Measurements from ENCODE around the gene RBX1.

Gene RBX1

DNA sequence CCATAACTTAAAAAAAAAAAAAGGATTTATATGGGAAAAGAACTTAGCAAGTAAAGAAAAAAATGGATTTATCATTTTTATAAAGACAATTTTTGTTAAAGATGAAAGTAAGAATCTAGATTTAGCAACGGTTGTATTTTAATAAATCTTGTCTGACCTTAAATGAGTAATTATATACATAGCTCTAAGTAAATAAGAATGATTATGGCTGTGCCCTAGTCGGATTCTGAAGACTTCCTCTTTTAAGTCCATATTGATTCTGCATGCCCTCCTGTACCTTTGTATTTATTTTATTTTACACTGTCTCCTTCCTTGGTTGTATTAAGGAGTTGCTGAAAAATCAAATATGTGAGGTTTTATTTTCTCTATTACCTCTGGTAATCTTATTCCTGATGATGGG is 7.1 kb downstream of the RBX1 start:
- TF ChIP-seq FOXP2 (optimal IDR thresholded peaks at IDR 0.05; ENCODE audit: control extremely low read depth, extremely low read length, insufficient read depth): no peak
- TF ChIP-seq POLR2AphosphoS5 (IDR thresholded peaks at IDR 0.05; ENCODE audit: borderline replicate concordance, low read depth, low read length): no peak
- peak overlapping the region; percentile 22 for H3K9ac ChIP-seq (ENCODE audit: insufficient read length)
- peaks cover 68% of the 10 kb centered on the region for H3K36me3 ChIP-seq (ENCODE audit: insufficient read depth, low read length)
- no peak overlapping the region for H3K4me3 ChIP-seq
- H3K9me3 ChIP-seq (ENCODE audit: low read depth, low read length): no peaks in the 10 kb centered on the region
- 0 out of 2 replicates have a peak overlapping the region, but pooled peaks have one; percentile 42 for H3K27ac ChIP-seq
- DNase-seq (ENCODE audit: low read depth, low spot score): no peak

DNA sequence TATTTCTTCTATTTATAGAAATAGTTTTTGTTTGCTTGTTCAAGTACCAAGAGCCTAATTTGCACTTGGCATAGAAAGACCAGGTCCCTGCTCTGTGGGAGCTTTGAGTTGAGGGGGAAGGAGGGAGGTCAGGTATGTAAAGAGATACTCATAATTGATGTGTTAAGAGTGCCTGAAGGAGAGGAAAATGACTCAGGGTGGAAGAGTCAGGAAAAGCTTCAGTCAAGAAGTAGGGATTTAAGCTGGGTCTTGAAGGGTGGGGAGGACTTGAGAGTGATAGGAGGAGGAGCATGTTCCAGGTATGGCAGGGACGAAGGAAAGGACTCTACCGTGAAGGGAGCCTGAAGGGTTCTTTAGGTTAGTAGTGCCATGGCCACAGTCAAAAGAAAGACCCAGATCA is 9.0 kb downstream of the RBX1 start:
- no peak overlapping the region for H3K4me3 ChIP-seq
- DNase-seq (ENCODE audit: low read depth, low spot score): no peak
- TF ChIP-seq FOXP2 (optimal IDR thresholded peaks at IDR 0.05; ENCODE audit: control extremely low read depth, extremely low read length, insufficient read depth) (no peak), EZH2 (IDR thresholded peaks at IDR 0.05) (no peak), POLR2AphosphoS5 (IDR thresholded peaks at IDR 0.05; ENCODE audit: borderline replicate concordance, low read depth, low read length) (no peak)
- peaks cover 68% of the 10 kb centered on the region for H3K36me3 ChIP-seq (ENCODE audit: insufficient read depth, low read length)
- H3K9ac ChIP-seq (ENCODE audit: insufficient read length): no peak overlapping the region
- 0 out of 2 replicates have a peak overlapping the region, but pooled peaks have one; percentile 3 for H3K27ac ChIP-seq
- no peaks in the 10 kb centered on the region for H3K9me3 ChIP-seq (ENCODE audit: low read depth, low read length)

DNA sequence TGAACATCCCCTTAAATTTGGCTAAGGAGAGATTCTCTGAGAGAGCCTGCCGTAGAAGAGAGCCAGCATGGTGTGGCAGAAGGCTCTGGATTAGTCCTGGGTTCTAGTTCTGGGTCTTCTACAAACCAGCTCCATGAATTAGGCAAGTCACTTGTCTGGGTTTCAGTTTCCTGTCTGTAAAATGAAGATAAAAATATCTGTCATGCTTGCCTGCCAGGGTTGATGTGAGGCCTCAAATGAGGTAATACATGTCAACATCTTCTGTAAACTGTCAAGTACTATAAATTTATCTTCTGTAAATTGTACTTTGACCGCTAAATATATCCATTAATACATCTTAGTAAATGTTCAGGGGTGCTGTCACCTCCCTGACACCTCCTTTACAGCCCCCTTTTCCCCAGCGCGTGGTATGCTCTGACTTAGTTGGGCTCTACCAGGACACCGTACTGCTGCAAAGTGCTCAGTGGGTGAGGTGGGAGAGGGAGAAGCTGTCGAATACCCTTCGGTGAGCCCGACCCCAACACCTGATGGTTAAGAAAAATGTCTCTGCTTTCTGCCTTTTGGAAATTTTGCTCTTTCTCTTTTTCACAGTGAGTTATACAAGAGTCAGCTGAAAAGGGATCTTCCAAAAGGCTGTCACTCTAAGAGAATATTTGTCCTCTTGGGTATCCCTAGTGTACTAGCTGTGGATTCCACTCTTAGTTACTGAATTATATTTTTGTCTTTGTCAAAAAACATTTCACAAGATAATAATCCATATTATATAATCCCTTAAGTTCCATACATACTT is 15.0 kb downstream of the RBX1 start:
- H3K4me3 ChIP-seq: no peak overlapping the region

DNA sequence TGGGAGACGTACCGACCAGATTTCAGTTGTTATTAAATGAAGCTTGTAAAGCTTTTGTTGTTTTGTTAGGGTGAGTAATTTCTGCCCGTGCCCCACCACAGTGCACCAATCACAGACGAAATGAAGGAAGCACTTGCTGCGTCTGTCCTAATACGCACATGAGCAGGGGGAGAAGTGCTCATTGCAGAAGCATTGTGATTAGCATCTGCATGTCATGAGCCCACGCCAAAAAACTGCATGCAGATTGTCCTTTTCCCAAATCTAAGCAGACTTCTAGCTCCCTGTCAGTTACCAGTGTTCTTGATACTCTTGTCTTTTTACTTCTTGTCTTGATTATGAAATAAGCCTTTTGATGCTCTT is 15.5 kb downstream of the RBX1 start:
- no peak for TF ChIP-seq EZH2 (IDR thresholded peaks at IDR 0.05)
- TF ChIP-seq FOXP2 (optimal IDR thresholded peaks at IDR 0.05; ENCODE audit: control extremely low read depth, extremely low read length, insufficient read depth): no peak
- no peak for TF ChIP-seq POLR2AphosphoS5 (IDR thresholded peaks at IDR 0.05; ENCODE audit: borderline replicate concordance, low read depth, low read length)
- Histone ChIP-seq H3K27ac (no peak overlapping the region), H3K4me3 (no peak overlapping the region), H3K9me3 (ENCODE audit: low read depth, low read length) (no peaks in the 10 kb centered on the region), H3K9ac (ENCODE audit: insufficient read length) (no peak overlapping the region), H3K36me3 (ENCODE audit: insufficient read depth, low read length) (peaks cover 71% of the 10 kb centered on the region)
- DNase-seq (ENCODE audit: low read depth, low spot score): no peak

More for the DNA sequence above, 15.0 kb downstream of the RBX1 start:
- H3K27ac ChIP-seq: no peak overlapping the region
- no peak overlapping the region for H3K9ac ChIP-seq (ENCODE audit: insufficient read length)
- H3K9me3 ChIP-seq (ENCODE audit: low read depth, low read length): no peaks in the 10 kb centered on the region
- TF ChIP-seq EZH2 (IDR thresholded peaks at IDR 0.05) (no peak), FOXP2 (optimal IDR thresholded peaks at IDR 0.05; ENCODE audit: control extremely low read depth, extremely low read length, insufficient read depth) (no peak), POLR2AphosphoS5 (IDR thresholded peaks at IDR 0.05; ENCODE audit: borderline replicate concordance, low read depth, low read length) (no peak)
- H3K36me3 ChIP-seq (ENCODE audit: insufficient read depth, low read length): peaks cover 74% of the 10 kb centered on the region
- no peak for DNase-seq (ENCODE audit: low read depth, low spot score)

DNA sequence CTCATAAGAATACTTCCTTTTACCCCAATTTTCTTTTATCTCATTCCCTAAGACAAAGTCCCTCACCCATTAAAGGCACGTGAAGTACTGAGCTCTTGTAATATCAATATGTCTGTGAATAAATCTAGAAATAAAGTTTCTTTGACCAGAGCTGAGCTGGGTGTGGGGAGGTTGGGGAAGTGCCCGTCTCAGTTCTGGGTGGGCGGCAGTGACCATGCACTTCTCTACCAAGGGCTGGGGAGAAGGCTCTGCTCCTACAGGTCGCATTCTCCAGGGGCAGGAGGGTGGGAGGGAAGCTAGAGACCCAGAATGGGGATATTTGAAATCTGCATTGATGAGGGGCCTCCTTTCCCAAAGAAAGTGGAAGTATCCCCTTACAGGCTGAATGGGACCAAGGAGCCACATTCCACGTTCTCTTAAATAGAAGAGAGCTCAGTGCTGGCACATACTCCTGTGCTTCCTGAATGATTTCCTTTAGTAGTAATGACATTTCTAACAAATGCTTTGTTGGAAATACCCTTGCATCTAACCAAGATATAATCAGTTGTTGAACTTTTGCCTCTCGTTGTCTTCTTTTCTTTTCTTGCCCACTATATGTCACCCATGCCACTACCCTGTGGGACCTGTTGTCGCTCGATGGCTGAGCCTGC is 16.1 kb downstream of the RBX1 start:
- Histone ChIP-seq H3K27ac (no peak overlapping the region), H3K36me3 (ENCODE audit: insufficient read depth, low read length) (peaks cover 70% of the 10 kb centered on the region), H3K9me3 (ENCODE audit: low read depth, low read length) (no peaks in the 10 kb centered on the region), H3K9ac (ENCODE audit: insufficient read length) (no peak overlapping the region), H3K4me3 (no peak overlapping the region)
- DNase-seq (ENCODE audit: low read depth, low spot score): no peak
- TF ChIP-seq POLR2AphosphoS5 (IDR thresholded peaks at IDR 0.05; ENCODE audit: borderline replicate concordance, low read depth, low read length): no peak
- no peak for TF ChIP-seq FOXP2 (optimal IDR thresholded peaks at IDR 0.05; ENCODE audit: control extremely low read depth, extremely low read length, insufficient read depth)
- TF ChIP-seq EZH2 (IDR thresholded peaks at IDR 0.05): no peak

DNA sequence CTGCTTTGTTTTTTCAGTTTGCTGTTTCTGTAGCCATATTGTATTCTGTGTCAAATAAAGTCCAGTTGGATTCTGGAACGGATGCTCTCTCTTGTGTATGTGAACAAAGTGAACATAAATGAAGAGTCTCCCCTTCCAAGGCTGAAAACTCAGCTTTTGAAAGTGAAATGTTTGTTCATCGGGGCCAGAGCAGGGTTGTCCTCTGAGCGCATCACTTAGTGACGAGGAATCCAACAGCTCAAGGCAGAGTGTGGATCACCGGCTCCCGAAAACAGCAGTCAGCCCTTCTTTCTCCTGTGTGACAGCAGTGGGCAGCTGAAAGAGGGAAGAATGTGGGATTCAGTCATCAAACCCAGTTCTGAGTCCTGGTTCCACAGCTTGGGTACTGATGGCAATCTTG is 21.4 kb downstream of the RBX1 start:
- Histone ChIP-seq H3K36me3 (ENCODE audit: insufficient read depth, low read length) (peaks cover 40% of the 10 kb centered on the region), H3K9ac (ENCODE audit: insufficient read length) (no peak overlapping the region), H3K4me3 (no peak overlapping the region), H3K9me3 (ENCODE audit: low read depth, low read length) (no peaks in the 10 kb centered on the region), H3K27ac (no peak overlapping the region)
- no peak for DNase-seq (ENCODE audit: low read depth, low spot score)
- TF ChIP-seq FOXP2 (optimal IDR thresholded peaks at IDR 0.05; ENCODE audit: control extremely low read depth, extremely low read length, insufficient read depth): no peak
- no peak for TF ChIP-seq EZH2 (IDR thresholded peaks at IDR 0.05)
- no peak for TF ChIP-seq POLR2AphosphoS5 (IDR thresholded peaks at IDR 0.05; ENCODE audit: borderline replicate concordance, low read depth, low read length)

DNA sequence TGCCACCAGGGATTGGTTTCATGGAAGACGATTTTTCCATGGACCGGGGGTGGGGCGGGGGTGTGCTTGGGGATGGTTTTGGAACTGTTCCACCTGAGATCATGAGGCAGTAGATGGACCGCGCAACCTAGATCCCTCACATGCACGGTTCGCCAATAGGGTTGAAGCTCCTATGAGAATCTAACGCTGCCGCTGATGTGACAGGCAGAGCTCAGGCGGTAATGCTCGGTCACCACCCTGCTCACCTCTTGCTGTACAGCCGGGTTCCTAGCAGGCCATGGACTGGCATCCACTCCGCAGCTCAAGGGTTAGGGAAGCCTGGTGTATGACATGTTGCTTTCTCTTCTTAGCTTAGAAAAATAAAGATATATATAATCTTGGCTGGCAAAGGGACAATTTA is 22.0 kb downstream of the RBX1 start:
- TF ChIP-seq POLR2AphosphoS5 (IDR thresholded peaks at IDR 0.05; ENCODE audit: borderline replicate concordance, low read depth, low read length) (no peak), FOXP2 (optimal IDR thresholded peaks at IDR 0.05; ENCODE audit: control extremely low read depth, extremely low read length, insufficient read depth) (no peak), EZH2 (IDR thresholded peaks at IDR 0.05) (no peak)
- Histone ChIP-seq H3K9me3 (ENCODE audit: low read depth, low read length) (no peaks in the 10 kb centered on the region), H3K9ac (ENCODE audit: insufficient read length) (no peak overlapping the region), H3K27ac (no peak overlapping the region), H3K4me3 (no peak overlapping the region), H3K36me3 (ENCODE audit: insufficient read depth, low read length) (peaks cover 35% of the 10 kb centered on the region)
- no peak for DNase-seq (ENCODE audit: low read depth, low spot score)

DNA sequence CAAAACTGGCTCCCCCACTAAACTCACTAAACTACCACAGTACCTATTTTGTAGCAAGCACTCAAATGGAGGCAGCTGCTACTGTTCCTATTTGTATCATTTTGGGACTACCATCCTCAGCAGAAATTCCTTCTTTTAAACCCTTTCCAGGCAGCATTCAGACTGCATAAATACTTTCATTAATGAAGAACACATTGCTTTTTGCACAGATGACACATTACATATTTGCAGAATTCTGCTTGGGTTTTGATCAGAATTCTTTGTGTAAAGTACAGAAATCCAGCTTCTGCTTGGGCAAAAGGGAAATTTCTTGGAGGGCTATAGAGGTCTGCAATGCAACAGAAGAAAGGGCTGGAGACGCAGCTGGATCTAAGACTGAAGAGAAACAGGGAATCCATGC is 24.2 kb downstream of the RBX1 start:
- TF ChIP-seq FOXP2 (optimal IDR thresholded peaks at IDR 0.05; ENCODE audit: control extremely low read depth, extremely low read length, insufficient read depth): no peak
- no peak for TF ChIP-seq POLR2AphosphoS5 (IDR thresholded peaks at IDR 0.05; ENCODE audit: borderline replicate concordance, low read depth, low read length)
- no peak for TF ChIP-seq EZH2 (IDR thresholded peaks at IDR 0.05)
- Histone ChIP-seq H3K27ac (peak overlapping the region; percentile 45), H3K9ac (ENCODE audit: insufficient read length) (no peak overlapping the region), H3K9me3 (ENCODE audit: low read depth, low read length) (no peaks in the 10 kb centered on the region), H3K4me3 (no peak overlapping the region), H3K36me3 (ENCODE audit: insufficient read depth, low read length) (peaks cover 19% of the 10 kb centered on the region)
- no peak for DNase-seq (ENCODE audit: low read depth, low spot score)

All from SK-N-MC (cell line).